NCI-H1436 (cell line): ENCODE results near the gene MUS81.
"Not testable (repeated sequence)": the region's sequence is repeated elsewhere in the genome, so short reads cannot be mapped to it uniquely, and the experiment has no call there.

Experiments used
- DNase-seq: peaks from one replicate; lab custom pipeline; 2025; lab: John Stamatoyannopoulos, UW

MUS81 gene

DNA sequence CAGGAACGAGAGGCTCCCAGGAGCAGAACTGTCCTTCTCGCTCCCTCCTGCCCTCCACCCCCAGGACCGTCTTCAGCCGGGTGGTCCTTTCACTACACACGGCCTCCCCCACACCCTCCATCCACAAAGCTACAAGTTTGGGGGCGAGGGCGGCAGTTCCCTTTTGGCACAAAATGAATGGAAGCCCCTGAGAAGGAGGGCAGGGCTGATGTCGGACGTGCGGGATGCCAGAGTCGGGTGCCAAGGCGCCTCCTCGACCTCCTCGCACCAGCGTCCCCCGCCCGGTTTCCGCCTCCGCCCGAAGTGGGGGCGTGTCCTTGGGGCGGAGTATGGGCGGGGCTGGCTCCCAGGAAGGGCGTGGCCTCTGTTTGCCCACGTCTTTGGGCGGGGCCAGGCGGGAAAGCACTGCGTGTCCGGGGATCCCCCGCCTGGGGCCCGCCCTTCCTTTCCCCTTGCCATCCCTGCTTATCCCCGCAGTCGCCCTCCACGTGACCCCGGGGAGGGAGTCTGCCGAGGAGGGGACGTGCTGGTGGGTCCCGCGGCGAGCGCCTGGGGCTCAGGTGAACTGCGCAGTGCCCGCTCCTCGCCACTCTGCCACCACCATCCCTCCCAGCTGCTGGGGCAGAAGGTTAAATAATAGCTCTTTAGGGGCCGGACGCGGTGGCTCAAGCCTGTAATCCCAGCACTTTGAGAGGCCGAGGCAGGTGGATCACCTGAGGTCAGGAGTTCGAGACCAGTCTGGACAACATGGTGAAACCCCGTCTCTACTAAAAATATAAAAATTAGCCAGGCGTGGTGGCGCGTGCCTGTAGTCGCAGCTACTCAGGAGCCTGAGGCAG lies 13.3 kb downstream of the MUS81 start:
- peak; percentile 94 for DNase-seq

DNA sequence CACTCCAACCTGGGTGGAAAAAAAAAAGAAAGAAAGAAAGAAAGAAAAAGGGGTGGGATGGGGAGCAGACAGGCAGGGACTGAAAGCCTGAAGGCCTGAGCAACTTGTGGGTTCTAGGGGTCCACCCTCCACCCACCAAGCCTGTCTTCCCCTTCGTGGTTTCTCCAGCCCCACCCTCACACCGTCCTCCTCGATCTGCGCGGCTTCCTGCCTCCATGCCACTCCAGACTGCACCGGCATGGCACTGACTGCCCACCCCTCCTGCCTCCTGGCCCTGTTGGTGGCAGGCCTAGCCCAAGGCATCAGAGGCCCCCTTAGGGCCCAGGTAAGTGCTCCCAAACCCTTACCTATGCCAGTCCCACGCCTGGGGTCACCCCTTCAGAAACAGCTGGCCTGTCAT lies 19.4 kb downstream of the MUS81 start, which contains the start of gene CTSW:
TSS of gene CTSW (plus strand) at position 221 of the 400 bp plus-strand sequence. CDS start at position 239, 18 bp downstream.
- no peak for DNase-seq

DNA sequence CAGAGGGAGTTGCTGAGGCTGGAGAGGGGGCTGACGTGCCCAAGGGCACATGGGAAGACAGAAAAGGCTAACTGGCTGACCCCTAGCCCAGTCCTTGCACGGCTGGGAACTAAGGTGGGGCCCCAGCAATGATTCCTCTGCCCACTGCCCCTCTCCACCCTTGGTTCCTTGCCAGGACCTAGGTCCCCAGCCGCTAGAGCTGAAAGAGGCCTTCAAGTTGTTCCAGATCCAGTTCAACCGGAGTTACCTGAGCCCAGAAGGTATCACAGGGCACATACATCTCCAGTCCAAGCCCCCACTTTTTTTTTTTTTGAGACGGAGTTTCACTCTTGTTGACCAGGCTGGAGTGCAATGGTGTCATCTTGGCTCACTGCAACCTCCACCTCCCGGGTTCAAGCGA lies 19.8 kb downstream of the MUS81 start:
- DNase-seq: no peak

- DNase-seq: no peak
Measured at GRCh38 chr11:65880844-65881421, 20.7 kb downstream of the MUS81 start.

- DNase-seq: no peak
Measured at GRCh38 chr11:65882120-65883057, 22.2 kb downstream of the MUS81 start.

DNA sequence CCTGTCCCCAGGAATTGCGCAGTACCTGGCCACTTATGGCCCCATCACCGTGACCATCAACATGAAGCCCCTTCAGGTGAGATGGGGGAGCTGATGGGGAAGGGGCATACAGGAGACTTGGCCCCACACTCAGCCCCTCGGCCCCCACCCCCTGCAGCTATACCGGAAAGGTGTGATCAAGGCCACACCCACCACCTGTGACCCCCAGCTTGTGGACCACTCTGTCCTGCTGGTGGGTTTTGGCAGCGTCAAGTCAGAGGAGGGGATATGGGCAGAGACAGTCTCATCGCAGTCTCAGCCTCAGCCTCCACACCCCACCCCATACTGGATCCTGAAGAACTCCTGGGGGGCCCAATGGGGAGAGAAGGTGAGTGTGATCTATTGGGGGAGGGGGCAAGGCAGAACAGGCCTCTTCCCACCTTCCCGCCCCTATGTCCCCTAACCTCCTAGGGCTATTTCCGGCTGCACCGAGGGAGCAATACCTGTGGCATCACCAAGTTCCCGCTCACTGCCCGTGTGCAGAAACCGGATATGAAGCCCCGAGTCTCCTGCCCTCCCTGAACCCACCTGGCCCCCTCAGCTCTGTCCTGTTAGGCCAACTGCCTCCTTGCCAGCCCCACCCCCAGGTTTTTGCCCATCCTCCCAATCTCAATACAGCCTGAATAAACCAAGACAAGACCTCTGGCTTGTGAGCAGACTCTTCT lies 23.0 kb downstream of the MUS81 start:
- no peak for DNase-seq

DNA sequence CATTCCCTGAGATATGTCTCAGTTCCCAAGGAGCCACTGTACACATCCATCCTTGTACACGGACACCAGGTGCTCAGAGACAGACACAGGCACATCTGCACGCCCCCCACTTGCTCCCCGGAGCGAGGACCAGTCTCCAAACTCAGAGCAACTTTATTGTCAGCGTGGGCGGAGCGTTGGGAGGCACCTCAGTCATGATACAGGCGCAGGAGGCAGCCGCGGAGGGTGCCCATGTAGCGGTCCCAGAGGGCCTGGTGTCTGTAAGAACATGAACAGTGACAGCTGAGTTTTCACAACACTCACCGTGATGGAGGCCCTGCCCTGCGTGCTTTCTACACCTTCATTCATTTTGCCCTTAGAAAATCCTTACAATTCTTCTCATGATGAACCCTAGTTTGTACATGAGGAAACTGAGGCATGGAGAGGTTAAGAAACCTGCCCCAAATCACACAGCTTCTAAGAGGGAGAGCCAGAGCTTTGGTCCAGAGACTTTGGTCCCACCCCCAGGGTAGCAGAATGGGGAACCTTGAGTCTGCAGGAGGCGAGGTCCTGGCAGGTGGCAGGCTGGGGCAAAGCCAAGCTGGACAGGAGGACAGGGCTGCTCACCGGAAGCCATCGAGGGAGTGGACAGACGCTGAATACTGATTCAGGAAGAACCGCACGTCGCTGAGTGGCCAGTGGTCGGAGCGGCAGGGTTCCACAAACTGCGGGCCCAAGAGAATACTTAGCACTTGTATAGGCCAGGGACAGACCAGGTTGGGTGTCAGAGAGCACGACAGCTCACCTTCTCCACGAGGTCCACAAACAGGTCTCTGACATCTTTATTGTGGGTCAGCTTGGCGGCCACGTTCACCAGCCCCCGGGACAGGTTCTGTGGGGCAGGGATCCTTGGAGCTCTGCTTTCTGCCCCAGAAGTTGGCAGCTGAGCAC lies 23.8 kb downstream of the MUS81 start:
- no peak for DNase-seq

DNA sequence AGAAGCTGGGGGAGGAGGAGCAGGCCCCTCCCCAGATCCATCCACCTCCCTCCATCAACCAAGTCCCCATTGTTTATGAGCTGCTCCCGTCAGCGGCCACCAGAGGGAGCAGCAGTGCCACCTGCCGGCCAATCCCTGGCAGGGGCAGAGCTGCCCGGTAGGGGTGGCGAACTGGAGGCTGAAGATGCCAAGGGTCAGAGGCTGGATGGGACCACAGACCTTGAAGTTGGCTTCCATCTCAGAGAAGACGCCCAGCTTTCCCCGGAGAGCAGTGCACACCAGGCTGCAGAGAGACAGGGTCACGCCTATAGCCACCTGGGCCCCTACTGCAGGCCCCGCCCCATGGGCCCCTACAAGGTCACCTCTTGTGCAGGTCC lies 24.5 kb downstream of the MUS81 start:
- DNase-seq: peak; percentile 52

DNA sequence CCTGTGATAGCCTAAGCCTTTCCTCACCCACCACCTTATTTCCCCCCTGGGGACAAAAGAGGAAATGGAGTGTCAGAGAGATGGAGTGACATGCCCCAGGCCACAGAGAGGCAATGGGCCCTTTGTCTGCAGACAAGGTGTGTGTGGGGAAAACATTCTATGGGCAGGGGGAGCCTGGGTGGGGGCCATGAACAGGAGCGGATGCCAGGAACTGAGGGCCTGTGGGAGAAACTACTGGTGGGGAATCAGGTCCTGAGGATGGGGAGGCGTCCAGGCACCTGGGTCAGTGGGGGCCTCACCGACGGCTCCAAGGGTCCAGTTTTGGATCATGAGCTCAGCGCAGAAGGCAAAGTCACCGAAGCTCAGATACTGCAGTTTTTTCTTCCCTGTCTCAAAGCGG lies 25.0 kb downstream of the MUS81 start:
- DNase-seq: no peak

DNA sequence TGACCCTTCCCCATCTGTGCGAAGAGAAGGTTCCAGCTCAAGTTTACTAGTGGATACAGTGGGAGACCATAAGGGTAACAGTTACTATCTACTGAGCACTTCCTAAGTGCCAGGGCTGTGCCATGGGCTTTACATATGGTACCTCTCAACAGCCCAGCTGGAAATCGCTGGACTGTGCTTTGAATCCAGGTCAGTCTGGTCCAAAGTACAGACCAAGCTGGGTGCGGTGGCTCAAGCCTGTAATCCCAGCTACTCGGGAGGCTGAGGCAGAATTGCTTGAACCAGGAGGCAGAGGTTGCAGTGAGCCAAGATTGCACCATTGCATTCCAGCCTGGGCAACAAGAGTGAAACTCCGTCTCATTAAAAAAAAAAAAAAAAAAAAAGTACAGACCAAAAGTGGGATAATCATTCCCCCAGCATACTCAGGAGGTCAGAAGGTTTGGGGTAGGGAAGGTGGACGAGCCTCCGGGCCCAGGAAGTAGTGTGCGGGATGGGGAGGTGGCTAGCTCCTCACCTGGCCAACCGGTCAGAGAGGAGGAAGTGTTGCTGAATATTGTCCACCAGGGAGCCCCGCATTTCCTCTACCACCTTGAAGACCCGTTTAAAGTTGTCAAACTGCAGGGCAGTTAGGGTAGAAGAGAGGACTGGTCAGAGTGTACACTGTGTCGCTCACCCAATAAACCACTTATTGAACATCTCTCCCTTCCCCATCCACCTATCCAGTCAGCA lies 25.7 kb downstream of the MUS81 start:
- DNase-seq: no peak

DNA sequence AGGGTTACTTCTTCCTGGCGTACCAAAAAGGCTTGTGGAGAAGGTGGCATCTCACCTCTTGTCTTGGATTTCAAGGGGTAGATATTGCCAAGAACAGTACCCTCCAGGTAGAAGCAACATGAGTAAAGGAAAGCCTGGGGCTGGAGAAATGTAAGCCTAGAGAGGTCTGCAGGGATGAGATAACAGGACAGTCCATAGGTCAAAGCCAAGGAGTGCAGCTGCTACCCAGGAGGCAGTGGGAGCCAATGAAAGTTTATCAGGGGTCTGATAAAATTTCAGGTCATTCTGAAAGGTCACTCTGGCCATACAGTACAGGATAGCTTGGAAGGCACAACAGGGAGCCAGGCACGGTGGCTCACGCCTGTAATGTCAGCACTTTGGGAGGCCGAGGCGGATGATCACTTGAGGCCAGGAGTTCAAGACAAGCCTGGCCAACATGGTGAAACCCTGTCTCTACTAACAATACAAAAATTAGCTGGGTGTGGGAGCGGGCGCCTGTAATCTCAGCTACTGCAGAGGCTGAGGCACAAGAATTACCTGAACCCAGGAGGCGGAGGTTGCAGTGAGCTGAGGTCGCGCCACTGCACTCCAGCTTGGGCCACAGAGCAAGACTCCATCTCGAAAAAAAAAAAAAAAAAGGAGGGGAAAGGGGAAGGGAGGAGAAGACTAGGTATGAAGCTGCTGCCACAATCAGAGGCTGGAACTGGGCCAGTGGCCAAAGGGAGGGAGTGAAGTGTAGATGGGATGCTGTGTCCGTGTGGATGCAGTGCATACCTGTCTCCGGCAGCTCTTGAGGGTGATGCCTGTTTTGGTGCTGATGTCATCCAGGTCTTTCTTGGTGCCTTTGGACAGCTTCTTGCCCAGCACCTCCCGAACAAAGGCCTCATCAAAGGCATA lies 26.8 kb downstream of the MUS81 start:
- no peak for DNase-seq

- DNase-seq: no peak
Measured at GRCh38 chr11:65887723-65888162, 27.5 kb downstream of the MUS81 start.

- peak; percentile 95 for DNase-seq
Measured at GRCh38 chr11:65888163-65888814, 28.1 kb downstream of the MUS81 start, which contains the start of gene FIBP. TSS of gene FIBP (minus strand) at chr11:65888471. CDS start at chr11:65888418, 53 bp downstream.

- DNase-seq: peak; percentile 92
Measured at GRCh38 chr11:65890324-65891218, 30.3 kb downstream of the MUS81 start, which contains the start of gene CCDC85B. TSS of gene CCDC85B (plus strand) at chr11:65890673. CDS start at chr11:65890784, 111 bp downstream.

DNA sequence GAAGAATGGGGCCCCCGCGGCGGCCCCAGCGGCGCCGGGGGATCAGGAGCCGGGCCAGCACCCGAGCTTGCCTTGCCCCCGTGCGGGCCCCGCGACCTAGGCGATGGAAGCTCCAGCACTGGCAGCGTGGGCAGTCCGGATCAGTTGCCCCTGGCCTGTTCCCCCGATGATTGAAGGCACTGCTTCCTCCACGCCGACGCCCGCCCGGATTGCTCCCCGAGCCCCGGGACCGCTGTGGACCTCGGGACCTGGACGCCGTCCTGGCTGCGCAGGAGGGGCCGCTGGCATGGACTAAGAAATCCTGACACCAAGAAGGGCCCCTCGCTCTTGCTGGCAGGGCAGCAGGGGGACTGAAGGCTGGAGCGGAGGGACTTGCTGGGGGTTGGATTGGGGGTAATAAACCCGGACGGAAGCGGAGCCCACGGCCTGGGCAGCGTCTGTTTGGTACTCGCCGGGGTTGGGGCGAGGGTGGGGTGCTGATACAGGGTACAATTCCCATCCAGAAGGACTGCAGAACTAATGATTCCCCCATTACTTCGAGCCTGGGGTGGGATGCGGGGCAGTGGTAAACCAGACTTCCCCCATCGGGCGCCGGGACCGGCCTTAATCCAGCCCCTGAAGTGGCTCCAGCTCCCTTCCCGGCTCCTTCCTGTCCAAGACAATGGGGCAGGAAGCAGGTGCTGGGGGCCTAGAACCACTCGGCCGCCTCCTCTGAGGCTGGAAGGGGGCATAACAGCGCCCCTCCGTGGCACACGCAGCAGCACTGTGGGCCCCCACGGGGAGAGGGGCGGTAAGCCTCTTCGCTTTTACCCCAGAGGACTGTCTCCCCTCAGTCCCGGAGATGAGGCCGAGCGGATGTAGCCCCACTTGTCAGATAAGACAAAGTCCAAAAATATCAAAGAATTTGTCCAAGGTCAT lies 31.2 kb downstream of the MUS81 start:
- no peak for DNase-seq

- not testable (repeated sequence) for DNase-seq
Measured at GRCh38 chr11:65892137-65892540, 31.9 kb downstream of the MUS81 start.
